Stomach smooth muscle (tissue), 2 donors: ENCODE results near the gene MMP2.

Source experiments
- H3K27ac ChIP-seq: one replicate; pipeline ENCODE4 v1.7.0; 2013; ENCODE audit warnings: mild to moderate bottlenecking, low read length, inconsistent platforms
- H3K27me3 ChIP-seq, 2 donors: one replicate each; pipeline ENCODE4 v1.7.0; 2013; ENCODE audit warnings: low read length in 2 of 2; ENCODE audit not compliant: insufficient read depth in 2 of 2, control insufficient read depth in 1 of 2
- H3K36me3 ChIP-seq, 2 donors: one replicate each; pipeline ENCODE4 v1.7.0; 2013; ENCODE audit warnings: low read length in 2 of 2; ENCODE audit not compliant: control insufficient read depth in 2 of 2, insufficient read depth in 2 of 2
- H3K4me1 ChIP-seq: one replicate; pipeline ENCODE4 v1.7.0; 2013; ENCODE audit warnings: low read length; ENCODE audit not compliant: control insufficient read depth, insufficient read depth
- H3K4me3 ChIP-seq, 2 donors: one replicate each; pipeline ENCODE4 v1.7.0; 2013; ENCODE audit warnings: low read length in 2 of 2
- H3K9ac ChIP-seq, 2 donors: one replicate each; pipeline ENCODE4 v1.7.0; 2013; ENCODE audit warnings: low read length in 2 of 2, mild to moderate bottlenecking in 1 of 2
- H3K9me3 ChIP-seq, 2 donors: one replicate each; pipeline ENCODE4 v1.7.0; 2013; ENCODE audit warnings: low read length in 2 of 2; ENCODE audit not compliant: control insufficient read depth in 2 of 2
- donor health status: healthy.
- donor health status: Pancreatic carcinoma.

The MMP2 gene

GRCh38 chr16:55478827-55479429 is at the start of gene MMP2:
Gene MMP2 (plus strand): TSS chr16:55479198. CDS start chr16:55479480, 282 bp downstream.
- H3K9ac ChIP-seq = peak within 1 kb of the TSS; percentile 60 to 62
- peaks cover 2 to 20% of the 10 kb centered on the region in 2 donors for H3K27me3 ChIP-seq
- H3K4me1 ChIP-seq = peaks cover 26% of the 10 kb centered on the region
- H3K27ac ChIP-seq = peak within 1 kb of the TSS; percentile 67
- H3K4me3 ChIP-seq = peak within 1 kb of the TSS; percentile 66 to 78
- H3K9me3 ChIP-seq = no peaks in the 10 kb centered on the region
- peaks cover 0 to 4% of the 10 kb centered on the region in 2 donors for H3K36me3 ChIP-seq

GRCh38 chr16:55433030-55433429 is 46.0 kb upstream of the MMP2 start:
- Histone ChIP-seq H3K27me3 (no peaks in the 10 kb centered on the region), H3K27ac (no peak overlapping the region), H3K36me3 (no peaks in the 10 kb centered on the region), H3K4me1 (no peaks in the 10 kb centered on the region), H3K4me3 (no peak overlapping the region), H3K9ac (no peak overlapping the region), H3K9me3 (no peaks in the 10 kb centered on the region)

- no peaks in the 10 kb centered on the region for H3K4me1 ChIP-seq
- H3K27me3 ChIP-seq = no peaks in the 10 kb centered on the region
- no peak overlapping the region for H3K4me3 ChIP-seq
- H3K9me3 ChIP-seq = no peaks in the 10 kb centered on the region
- H3K27ac ChIP-seq = no peak overlapping the region
- H3K9ac ChIP-seq = no peak overlapping the region
- H3K36me3 ChIP-seq = no peaks in the 10 kb centered on the region
These were observed 45.5 kb upstream of the MMP2 start for GRCh38 chr16:55433535-55433934.

GRCh38 chr16:55434000-55434399 is 45.0 kb upstream of the MMP2 start:
- no peaks in the 10 kb centered on the region for H3K9me3 ChIP-seq
- no peak overlapping the region for H3K27ac ChIP-seq
- no peak overlapping the region for H3K4me3 ChIP-seq
- H3K27me3 ChIP-seq = no peaks in the 10 kb centered on the region
- H3K4me1 ChIP-seq = no peaks in the 10 kb centered on the region
- no peaks in the 10 kb centered on the region for H3K36me3 ChIP-seq
- H3K9ac ChIP-seq = no peak overlapping the region

GRCh38 chr16:55435387-55435786 is 43.6 kb upstream of the MMP2 start:
- no peak overlapping the region for H3K4me3 ChIP-seq
- no peak overlapping the region for H3K9ac ChIP-seq
- no peak overlapping the region for H3K27ac ChIP-seq
- H3K27me3 ChIP-seq = no peaks in the 10 kb centered on the region
- no peaks in the 10 kb centered on the region for H3K9me3 ChIP-seq
- H3K4me1 ChIP-seq = no peaks in the 10 kb centered on the region
- H3K36me3 ChIP-seq = no peaks in the 10 kb centered on the region

GRCh38 chr16:55436587-55436986 is 42.4 kb upstream of the MMP2 start:
- no peak overlapping the region for H3K4me3 ChIP-seq
- no peaks in the 10 kb centered on the region for H3K4me1 ChIP-seq
- no peaks in the 10 kb centered on the region for H3K36me3 ChIP-seq
- H3K27ac ChIP-seq = no peak overlapping the region
- no peaks in the 10 kb centered on the region for H3K9me3 ChIP-seq
- no peak overlapping the region for H3K9ac ChIP-seq
- no peaks in the 10 kb centered on the region for H3K27me3 ChIP-seq

- H3K27ac ChIP-seq = no peak overlapping the region
- H3K36me3 ChIP-seq = no peaks in the 10 kb centered on the region
- H3K9ac ChIP-seq = no peak overlapping the region
These were observed 41.4 kb upstream of the MMP2 start for GRCh38 chr16:55437625-55438024.

GRCh38 chr16:55438281-55438680 is 40.7 kb upstream of the MMP2 start:
- Histone ChIP-seq H3K4me1 (no peaks in the 10 kb centered on the region), H3K4me3 (no peak overlapping the region), H3K36me3 (no peaks in the 10 kb centered on the region), H3K9me3 (no peaks in the 10 kb centered on the region), H3K27ac (no peak overlapping the region), H3K9ac (no peak overlapping the region), H3K27me3 (no peaks in the 10 kb centered on the region)

More at GRCh38 chr16:55437625-55438024, 41.4 kb upstream of the MMP2 start:
- Histone ChIP-seq H3K27me3 (no peaks in the 10 kb centered on the region), H3K9me3 (no peaks in the 10 kb centered on the region), H3K4me3 (no peak overlapping the region), H3K4me1 (no peaks in the 10 kb centered on the region)

GRCh38 chr16:55439101-55439690 is 39.8 kb upstream of the MMP2 start:
- no peak overlapping the region for H3K27ac ChIP-seq
- no peaks in the 10 kb centered on the region for H3K36me3 ChIP-seq
- H3K4me3 ChIP-seq = no peak overlapping the region
- H3K9ac ChIP-seq = no peak overlapping the region
- no peaks in the 10 kb centered on the region for H3K4me1 ChIP-seq
- H3K9me3 ChIP-seq = no peaks in the 10 kb centered on the region
- H3K27me3 ChIP-seq = no peaks in the 10 kb centered on the region

GRCh38 chr16:55443434-55444346 is 35.3 kb upstream of the MMP2 start:
- Histone ChIP-seq H3K27ac (no peak overlapping the region), H3K4me1 (no peaks in the 10 kb centered on the region), H3K27me3 (no peaks in the 10 kb centered on the region), H3K4me3 (no peak overlapping the region), H3K9ac (no peak overlapping the region), H3K9me3 (peaks cover 0 to 6% of the 10 kb centered on the region in 2 donors), H3K36me3 (no peaks in the 10 kb centered on the region)
